GM12878 (cell line): Measurements from ENCODE around the gene GRIK4.

Experiments used
- CBX3 ChIP-seq: fragments of 200-600 bp; sonication (generic); IDR thresholded peaks from 2 replicates; pipeline ENCODE4 v1.6.1; 2016; ENCODE audit warnings: low read depth, borderline replicate concordance
- CHD4 ChIP-seq: fragments of 200-600 bp; sonication (generic); IDR thresholded peaks from 2 replicates; pipeline ENCODE4 v1.6.1; 2016; ENCODE audit warnings: mild to moderate bottlenecking
- EZH2 ChIP-seq: IDR thresholded peaks from 2 replicates; pipeline ENCODE4 v1.6.1; 2012; ENCODE audit warnings: low read depth, mild to moderate bottlenecking, control low read depth, inconsistent platforms, low read length, borderline replicate concordance; ENCODE audit not compliant: control insufficient read depth
- GATAD2B ChIP-seq: fragments of 450-650 bp; conservative IDR thresholded peaks from 2 replicates; pipeline ENCODE4 v1.6.1; 2017; ENCODE audit warnings: low read depth, mild to moderate bottlenecking, moderate library complexity
- MEF2A ChIP-seq: IDR thresholded peaks from 2 replicates; pipeline ENCODE4 v1.6.1; 2011; ENCODE audit warnings: low read depth, mild to moderate bottlenecking, low read length, moderate library complexity; ENCODE audit not compliant: insufficient read depth
- MXI1 ChIP-seq: fragments of 150-350 bp; IDR thresholded peaks from 2 replicates; pipeline ENCODE4 v1.6.1; 2011; ENCODE audit warnings: low read depth, mild to moderate bottlenecking, inconsistent platforms, low read length, improper control_type of control experiment
- POLR2A ChIP-seq: IDR thresholded peaks from 2 replicates; pipeline ENCODE4 v1.6.1; 2011; ENCODE audit warnings: low read depth, mild to moderate bottlenecking, low read length
- TAF1 ChIP-seq: IDR thresholded peaks from 2 replicates; pipeline ENCODE4 v1.6.1; 2011; ENCODE audit warnings: mild to moderate bottlenecking, low read depth, low read length, borderline replicate concordance
- TF ChIP-seq, protein P1 (sequence below), 3 experiments: IDR thresholded peaks in 2 of 3; conservative IDR thresholded peaks in 1 of 3; 2 replicates each; pipeline ENCODE4 v1.5.1; 2011; ENCODE audit warnings: low read depth in 3 of 3, low read length in 3 of 3, mild to moderate bottlenecking in 3 of 3, control low read depth in 2 of 3, moderate library complexity in 2 of 3, inconsistent platforms in 1 of 3, mixed read lengths in 1 of 3; ENCODE audit not compliant: control insufficient read depth in 2 of 3, insufficient read depth in 1 of 3; ENCODE audit errors: extremely low read depth in 1 of 3
- TF ChIP-seq, protein P2 (sequence below): IDR thresholded peaks from 2 replicates; pipeline ENCODE4 v1.6.1; 2012; ENCODE audit warnings: low read depth, low read length, improper control_type of control experiment

DNA sequence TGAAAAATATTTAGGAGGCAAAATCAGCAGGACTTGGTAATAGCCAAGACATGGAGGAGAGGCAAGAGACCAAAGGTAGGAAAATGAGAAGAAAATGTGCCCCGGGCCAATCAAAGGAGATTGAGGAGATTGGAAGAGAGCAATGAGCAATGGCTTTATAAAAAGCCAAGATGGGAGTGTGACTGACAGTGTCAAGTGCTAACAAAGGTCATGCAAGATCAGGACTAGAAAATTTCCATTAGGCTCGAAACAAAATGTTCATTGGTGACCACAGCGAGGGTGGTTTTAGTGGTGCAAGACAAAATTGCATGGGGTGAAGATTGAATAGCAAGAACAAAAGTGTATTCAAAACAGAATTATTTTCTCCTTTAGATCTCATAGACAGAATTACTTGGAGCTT, 467.2 kb downstream of the GRIK4 start:
- TF ChIP-seq CBX3 (no peak), MEF2A (no peak), CHD4 (no peak), MXI1 (no peak), TAF1 (no peak), GATAD2B (no peak), EZH2 (no peak), POLR2A (no peak)
- TF ChIP-seq, protein P1, sequence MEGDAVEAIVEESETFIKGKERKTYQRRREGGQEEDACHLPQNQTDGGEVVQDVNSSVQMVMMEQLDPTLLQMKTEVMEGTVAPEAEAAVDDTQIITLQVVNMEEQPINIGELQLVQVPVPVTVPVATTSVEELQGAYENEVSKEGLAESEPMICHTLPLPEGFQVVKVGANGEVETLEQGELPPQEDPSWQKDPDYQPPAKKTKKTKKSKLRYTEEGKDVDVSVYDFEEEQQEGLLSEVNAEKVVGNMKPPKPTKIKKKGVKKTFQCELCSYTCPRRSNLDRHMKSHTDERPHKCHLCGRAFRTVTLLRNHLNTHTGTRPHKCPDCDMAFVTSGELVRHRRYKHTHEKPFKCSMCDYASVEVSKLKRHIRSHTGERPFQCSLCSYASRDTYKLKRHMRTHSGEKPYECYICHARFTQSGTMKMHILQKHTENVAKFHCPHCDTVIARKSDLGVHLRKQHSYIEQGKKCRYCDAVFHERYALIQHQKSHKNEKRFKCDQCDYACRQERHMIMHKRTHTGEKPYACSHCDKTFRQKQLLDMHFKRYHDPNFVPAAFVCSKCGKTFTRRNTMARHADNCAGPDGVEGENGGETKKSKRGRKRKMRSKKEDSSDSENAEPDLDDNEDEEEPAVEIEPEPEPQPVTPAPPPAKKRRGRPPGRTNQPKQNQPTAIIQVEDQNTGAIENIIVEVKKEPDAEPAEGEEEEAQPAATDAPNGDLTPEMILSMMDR (IDR thresholded peaks at IDR 0.05 in 2 of 3, conservative IDR thresholded peaks at IDR 0.05 in 1 of 3; ENCODE audit: control insufficient read depth in 2 of 3, extremely low read depth in 1 of 3, insufficient read depth in 1 of 3, low read depth in 3 of 3, low read length in 3 of 3): no peak
- TF ChIP-seq, protein P2, sequence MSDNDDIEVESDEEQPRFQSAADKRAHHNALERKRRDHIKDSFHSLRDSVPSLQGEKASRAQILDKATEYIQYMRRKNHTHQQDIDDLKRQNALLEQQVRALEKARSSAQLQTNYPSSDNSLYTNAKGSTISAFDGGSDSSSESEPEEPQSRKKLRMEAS: no peak
